Anterior cingulate cortex (tissue), 58 donors: ENCODE measurements around the gene PMIS2.

Experiments
- DNase-seq, 58 donors: peaks; one replicate each; lab custom pipeline; 2025; lab: John Stamatoyannopoulos, UW

The PMIS2 gene

DNA sequence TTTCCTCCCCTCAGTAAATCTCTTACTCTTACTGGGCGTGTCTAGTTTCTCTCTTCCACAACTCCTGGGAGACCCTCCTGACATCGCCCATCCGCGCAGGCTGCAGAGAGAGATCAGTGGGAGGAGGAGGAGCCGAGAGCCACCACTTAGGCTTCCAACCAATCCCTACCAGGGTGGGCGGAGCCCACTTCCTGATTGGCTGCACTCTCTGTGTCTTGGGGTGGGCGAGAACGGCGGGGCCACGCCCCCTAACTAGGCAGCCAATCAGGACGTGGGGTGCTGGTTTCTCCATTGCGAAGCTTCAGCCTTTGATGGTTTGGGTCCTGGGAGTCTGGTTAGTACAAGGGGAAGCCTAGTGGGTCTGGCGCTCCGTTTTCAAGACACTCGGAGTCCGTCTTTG is at the start of gene PMIS2:
Gene PMIS2, plus strand, starts transcription at position 326 of the 400 bp plus-strand sequence. CDS start 87 bp downstream, outside the sequence.
- peak in 1 of 58 donors; percentile 1 for DNase-seq

DNA sequence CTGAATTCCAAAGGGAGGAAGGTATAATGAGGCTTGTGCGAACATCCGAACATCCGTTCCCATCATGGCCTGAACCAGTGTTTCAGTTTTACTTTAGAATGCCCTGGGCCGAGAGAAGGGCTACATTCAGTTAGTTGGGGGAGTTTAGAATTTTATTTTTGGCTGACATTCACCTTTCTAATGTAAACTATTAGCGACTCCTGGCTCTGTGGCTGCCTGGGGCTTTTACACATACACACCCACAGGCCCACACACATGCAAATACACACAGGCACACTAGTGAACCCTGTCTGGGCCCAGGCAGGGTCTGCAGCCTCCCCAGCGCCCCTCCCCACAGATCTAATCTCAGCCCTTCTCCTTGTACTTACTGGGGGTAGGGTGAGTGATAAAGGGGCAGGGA is 46.7 kb upstream of the PMIS2 start:
- no peak for DNase-seq

DNA sequence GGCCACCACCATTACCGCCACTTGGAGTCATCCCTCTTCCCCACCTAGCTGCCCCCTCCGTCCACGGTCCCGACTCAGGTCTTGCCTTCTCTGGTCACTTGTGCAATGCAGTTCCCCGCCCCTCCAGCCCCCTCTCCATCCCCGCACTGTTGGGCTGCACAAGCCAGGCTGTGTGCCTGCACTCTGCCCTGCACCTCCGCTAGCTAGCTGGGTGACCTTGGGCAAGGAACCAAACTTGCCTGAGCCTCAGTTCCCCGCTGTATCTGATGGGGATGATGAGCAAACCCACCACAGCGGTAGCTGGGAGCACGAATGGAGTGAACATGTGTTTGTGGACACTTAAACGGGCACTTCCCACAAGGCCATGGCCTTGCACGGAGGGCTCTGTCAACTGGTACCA is 46.1 kb upstream of the PMIS2 start:
- DNase-seq: no peak

DNA sequence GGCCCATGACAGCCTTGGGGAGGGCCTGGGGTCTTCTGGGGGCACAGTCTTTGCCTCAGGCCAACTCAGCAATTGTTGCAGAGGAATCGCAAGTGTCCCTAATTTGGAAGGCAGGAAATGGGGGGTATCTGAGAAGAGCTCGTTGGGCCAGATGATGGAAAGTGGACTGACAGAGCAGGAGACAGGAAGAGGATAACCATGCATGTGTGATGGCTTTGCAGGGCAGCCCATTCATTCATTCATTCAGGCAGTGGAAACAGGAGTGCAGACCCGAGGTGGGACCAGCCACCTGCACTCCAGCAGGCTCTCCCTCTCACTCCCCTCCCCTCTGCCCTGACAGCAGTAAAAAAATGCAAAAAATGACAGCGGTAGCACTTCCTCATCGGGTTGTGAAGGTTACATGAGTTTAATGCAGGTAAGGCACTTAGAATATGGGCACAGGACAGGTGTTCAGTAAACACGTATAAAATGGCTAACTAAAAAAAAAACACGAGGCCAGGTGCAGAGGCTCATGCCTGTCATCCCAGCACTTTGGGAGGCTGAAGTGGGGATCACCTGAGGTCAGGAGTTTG is 45.5 kb upstream of the PMIS2 start:
- no peak for DNase-seq

DNA sequence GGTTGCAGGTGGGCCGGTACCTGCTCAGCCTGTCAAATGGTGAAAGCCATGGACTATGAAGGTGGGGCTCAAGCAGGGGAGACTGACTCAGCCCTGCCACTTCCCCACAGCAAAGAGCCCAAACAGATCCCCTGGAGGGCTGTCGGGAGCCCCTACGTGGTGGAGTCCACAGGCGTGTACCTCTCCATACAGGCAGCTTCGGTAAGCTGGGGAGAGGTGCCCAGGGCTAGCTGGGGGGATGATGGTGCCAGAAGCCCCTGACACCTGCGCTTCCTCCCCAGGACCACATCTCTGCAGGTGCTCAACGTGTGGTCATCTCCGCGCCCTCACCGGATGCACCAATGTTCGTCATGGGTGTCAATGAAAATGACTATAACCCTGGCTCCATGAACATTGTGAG is 43.8 kb upstream of the PMIS2 start:
- no peak for DNase-seq

DNA sequence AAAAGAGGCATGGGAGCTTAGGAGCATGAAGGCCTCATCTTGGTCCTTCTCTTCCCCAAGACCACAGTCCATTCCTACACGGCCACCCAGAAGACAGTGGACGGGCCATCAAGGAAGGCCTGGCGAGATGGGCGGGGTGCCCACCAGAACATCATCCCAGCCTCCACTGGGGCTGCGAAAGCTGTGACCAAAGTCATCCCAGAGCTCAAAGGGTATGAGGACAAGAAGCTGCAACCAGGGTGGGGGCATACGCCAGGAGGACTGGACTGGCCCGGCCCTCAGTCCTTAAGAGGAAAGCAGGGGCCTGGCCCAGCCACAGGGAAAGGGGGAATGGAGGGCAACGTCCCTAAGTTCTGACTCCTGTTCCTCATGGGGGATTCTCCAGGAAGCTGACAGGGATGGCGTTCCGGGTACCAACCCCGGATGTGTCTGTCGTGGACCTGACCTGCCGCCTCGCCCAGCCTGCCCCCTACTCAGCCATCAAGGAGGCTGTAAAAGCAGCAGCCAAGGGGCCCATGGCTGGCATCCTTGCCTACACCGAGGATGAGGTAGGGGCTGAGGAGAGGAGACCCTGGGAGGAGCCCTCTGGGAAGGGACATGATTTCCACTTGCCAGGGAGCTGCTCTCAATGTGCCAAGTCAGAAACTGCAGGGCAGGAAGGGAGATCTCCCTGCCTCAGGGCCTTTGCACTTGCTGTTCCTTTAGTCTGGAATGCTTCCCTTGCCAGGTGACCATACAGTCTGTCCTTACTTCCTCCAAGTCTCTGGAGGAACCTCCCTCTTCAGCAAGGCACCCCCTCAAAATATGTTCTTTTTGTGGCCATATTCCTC is 42.5 kb upstream of the PMIS2 start:
- DNase-seq: no peak

DNA sequence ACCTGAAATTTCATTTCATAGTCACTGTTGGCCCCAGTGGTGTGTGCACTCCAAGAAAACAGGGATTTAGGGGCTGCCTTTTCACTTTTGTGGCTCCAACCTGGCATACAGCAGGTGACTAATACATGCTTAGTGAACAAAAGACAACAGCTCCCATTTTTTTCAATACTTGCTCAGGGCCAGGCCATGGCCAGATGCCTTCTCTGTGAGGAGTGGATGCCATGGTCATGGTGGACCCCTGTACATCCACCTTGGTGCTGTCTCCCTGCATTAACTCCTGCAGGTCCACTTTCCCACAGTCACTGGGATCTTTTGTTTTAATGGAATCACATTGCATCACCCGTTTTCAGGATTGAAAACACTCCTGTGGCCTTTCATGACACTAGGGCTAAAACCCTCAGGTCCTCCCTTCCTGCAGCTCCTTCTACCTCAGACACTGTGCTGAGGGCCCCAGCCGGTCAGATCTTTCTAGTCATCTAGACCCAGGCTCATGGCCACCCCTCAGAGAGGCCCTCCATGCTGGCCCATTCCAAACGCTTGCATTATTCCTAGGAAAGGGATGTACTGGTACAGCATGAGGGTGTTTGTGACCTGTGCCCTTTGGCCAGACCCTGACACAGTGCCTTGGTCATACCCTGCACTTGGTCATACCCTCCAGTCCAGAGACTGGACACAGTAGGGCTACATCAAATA is 41.7 kb upstream of the PMIS2 start:
- no peak for DNase-seq

DNA sequence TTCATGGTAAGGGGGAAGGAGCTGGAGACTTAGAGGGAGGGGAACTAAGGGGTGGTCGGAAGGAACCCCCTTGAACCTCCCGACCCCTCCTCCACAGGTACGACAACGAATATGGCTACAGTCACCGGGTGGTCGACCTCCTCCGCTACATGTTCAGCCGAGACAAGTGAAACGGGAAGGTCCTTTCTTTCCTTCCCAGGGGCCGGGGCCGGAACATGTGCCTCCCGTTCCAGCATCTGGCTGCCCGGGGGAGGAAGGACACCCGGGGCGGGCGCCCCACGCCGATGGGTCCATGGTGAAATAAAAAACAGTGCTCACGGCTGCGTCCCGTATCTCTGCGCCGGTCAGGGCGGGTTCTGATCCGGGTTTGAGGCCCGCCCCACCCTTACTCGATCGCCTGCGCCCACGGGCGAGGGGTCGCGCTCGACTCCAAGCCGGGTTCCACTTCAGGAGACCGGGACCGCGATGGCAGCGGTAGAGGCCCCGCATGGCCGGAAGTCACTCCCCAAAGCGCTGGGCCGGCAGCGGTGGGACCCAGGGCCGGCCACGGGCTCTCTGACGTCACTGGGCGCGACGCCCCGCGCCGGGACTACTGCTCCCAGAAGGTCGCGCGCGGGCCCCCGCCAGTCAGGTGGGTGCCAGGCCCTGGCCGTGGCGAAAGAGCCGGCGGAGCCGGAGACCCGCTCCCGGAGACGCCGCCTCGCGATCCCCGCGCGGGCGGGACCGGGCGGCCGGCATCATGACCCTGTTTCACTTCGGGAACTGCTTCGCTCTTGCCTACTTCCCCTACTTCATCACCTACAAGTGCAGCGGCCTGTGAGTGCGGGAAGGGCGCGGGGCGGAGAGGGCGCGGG is 40.7 kb upstream of the PMIS2 start, which contains the start of gene TMEM147:
Gene TMEM147, plus strand, starts transcription at position 626 of the 854 bp plus-strand sequence. Its CDS starts 114 bp downstream, at position 740.
- peak; percentile 39 to 93 (median 83) for DNase-seq

DNA sequence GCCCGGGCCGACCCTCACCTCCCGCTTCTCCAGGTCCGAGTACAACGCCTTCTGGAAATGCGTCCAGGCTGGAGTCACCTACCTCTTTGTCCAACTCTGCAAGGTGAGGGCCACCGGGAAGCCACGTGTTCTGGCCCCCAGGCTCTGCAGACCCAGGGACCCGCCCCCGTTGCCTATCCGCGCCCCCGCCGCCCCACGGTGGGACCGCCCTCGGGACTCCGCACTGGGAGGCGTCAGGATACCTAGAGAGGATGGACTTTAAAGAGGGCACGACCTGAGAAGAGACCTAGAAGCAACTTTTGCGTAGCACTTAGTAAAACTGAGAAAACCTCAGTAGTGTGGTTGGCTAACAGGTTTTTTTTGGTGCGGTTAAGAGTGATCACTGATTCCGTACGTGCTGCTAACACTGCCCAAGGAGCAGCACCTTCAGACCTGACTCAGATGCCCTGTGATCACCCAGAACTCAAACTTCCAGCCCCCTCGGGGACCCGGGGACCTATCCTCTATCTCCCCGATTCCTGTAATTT is 40.1 kb upstream of the PMIS2 start:
- DNase-seq: peak in 11 of 58 donors; percentile 27 to 65 (median 55)

DNA sequence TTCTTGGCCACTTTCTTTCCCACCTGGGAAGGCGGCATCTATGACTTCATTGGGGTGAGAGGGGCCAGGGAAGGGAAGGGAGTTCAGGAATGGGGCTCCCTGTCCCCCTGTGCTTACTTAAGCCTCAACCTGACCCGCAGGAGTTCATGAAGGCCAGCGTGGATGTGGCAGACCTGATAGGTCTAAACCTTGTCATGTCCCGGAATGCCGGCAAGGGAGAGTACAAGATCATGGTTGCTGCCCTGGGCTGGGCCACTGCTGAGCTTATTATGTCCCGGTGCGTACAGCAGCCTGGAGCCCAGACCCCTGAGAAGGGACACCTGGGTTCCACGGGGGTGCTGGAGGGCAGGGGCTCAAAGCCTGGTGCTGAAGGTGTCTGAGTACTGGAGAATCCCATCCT is 39.4 kb upstream of the PMIS2 start:
- no peak for DNase-seq

DNA sequence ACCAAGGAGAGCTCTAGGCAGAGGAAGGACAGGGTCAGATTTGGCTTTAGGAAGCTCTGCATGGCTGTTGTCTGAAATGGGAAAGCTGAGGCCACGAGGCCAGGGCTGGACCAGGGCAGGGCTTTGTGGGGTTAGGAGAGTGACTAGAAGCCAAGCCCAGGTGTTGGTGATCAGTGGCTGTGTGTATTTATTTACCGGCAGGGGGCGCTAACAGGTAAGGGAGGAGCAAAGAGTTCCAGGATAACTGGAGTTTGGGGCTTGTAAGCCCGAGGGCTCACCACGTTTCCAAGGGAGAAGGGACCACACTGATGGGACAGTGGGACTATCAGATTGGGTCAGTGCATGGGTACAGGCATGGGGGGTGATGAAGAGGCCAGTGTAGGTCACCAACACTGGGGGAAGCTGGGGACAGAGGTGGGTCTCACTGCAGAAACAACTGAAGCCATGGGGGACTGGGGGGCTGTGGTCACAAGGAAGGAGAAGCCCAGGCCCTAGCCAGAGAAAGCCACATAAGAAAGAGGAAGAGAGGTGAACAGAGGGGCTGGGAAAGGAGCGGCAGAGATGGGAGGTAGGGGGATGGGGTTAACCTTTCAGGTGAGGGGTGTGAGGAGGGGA is 36.7 kb upstream of the PMIS2 start:
- peak in 24 of 58 donors; percentile 2 to 45 (median 16) for DNase-seq

DNA sequence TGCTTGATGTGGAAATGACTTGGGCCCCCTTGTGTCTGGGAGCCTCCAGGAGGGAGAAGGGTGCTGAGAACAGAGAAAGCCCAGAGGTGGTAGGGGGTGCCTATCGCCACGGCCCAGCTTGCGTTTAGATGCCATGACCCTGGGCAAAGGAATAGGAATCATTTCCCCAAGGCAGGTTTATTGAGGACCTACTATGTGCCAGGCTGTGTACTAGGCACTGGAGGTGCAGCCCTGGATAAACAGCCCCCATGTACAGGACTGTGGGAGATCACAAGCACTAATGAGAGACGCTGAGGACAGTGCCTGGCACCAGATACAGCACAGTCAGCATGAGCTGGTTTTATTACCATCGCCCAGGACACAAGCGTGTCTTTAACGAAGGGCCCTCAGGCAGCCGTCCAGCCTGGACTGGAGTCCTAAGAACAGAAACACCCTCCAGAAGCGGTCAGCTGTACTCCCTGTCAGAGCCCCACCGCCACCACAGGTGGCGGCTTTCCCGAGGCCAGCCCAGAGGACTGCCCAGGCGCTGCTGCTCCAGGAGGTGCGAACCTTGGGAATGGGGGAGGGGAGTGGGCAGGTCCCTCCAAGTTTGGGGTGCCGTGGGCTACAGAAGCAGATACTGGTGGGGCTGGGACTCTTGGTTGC is 36.0 kb upstream of the PMIS2 start:
- DNase-seq: peak in 1 of 58 donors; percentile 16

DNA sequence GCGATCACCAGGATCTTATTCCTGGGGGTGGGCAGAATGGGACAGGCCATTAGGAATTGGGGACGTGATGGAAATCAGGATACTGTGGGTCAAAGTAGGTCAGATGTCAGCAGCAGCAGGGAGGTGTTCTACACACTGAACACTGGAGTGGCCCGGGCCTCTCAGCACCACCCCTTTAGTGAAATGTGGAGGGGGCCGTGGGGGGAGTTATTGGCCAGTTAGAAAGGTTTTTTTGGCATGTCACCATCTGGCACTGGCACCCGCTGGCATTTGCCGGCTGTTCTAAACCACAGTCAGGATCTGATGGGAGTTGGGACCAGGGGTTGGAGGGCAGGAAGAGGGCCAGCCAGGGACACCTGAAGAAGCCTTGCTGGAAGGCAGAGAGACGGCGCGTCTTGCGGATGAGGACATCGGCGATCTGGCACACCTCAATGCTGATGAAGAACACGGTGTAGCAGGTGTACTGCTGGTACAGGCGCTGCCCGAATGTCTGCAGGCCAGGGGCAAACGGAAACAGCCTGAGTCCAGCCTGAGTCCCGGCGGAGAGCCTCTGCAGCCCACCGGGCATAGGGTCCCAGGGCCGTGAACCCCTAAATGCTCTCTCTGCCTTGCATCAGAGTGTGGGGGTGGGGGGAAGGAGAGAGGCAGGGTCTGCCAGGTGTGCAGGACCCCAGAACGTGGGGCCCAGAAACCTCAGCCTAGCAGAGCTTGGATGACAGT is 34.7 kb upstream of the PMIS2 start:
- DNase-seq: no peak

DNA sequence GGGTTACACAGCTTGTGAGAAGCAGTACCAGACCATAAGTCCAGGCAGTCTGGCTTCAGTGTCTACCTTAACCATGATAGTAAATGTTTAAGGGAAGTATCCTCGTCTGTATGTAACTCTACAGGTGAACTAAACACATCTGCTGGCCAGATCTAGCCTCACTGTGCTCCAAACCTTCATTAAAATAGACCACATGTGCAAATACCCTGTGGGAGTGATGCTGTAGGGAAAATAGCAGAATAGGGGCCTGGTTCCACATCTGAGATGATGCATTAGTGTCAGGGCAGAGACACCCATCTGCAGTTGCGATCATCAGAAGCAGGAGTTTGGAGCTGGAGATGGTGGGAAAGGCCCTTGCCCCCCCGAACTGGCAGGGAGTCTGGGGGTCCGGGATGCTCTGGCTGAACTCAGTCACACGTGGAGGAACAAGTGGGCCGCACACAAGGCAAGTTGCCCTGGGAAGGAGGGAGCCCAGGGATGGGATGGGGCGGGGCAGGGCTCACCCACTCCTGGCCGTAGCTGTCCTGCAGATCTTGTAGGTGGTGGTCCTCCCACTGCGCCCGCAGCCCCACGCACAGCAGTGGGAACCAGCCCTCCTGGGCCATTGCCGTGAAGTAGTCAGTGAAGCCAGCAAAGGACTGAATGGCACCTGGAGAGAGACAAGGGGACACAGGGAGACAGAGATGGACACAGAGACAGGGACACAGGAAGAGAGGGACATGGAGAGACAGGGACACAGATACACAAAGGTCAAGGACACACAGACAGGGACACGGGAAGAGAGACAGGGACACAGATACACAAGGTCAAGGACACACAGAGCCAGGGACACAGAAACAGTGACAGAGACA is 33.2 kb upstream of the PMIS2 start:
- DNase-seq: no peak

DNA sequence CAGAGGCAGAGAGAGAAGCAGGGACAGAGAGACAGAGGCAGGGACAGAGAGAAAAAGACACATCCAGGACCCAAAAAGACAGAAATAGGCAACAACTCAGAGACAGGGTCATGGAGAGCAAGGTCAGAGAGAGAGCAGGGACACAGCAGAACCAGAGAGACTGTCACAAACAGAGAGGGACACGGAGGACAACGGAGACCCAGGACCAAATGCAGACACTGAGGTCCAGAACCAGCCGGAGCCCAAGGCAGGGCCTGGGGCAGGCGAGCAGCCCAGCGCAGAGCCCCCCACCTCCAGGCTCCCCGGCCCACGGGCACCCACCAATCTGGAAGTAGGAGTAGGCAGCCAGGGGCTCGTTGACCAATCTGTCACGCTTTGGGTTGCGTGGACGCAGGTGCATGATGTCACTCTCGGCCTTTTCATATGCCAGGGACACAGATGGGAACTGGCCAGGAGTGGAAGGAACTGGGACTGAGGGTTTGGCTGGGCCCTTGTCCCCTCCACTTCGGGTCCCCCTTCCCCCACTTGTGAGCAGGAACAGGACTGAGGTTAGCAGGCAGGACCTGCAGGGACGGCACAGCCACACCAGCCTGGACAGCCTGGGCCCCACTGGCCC is 32.5 kb upstream of the PMIS2 start:
- no peak for DNase-seq

DNA sequence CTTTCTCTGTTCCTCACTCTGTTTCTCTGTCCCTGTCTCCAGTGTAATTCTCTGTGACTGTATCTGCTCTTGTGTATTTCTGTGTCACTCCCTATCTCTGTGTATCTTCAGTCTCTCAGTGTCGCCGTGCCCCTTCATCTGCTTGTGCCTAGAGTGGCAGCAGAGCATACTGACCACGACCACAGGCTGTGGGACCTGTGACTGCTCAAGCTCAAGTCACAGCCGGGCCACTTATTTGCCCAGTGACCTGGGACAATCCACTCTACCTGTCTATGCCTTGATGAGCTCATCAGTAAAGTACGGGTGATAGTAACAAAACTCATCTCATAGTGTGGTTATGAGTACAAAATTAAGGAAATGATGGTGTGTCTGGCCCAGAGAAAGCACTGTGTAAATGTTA is 31.9 kb upstream of the PMIS2 start:
- no peak for DNase-seq
